ENCODE measurements around the gene ITIH5. TPM values are rescaled to one million over a fixed set of nuclear protein-coding genes. Genes with fewer than 3 reads are reported as not detected.

The ITIH5 gene
- polyA plus RNA-seq, 1 donor from 2014 or later, result 0.28 TPM

- no peak for TF ChIP-seq EP300 (conservative IDR thresholded peaks at IDR 0.05; ENCODE audit: poor library complexity, severe bottlenecking)
- TF ChIP-seq TAF1 (IDR thresholded peaks at IDR 0.05; ENCODE audit: low read depth), result no peak
- TF ChIP-seq MXI1 (conservative IDR thresholded peaks at IDR 0.05; ENCODE audit: poor library complexity, severe bottlenecking), result no peak
- no peak overlapping the region for H3K4me3 ChIP-seq (ENCODE audit: low read length)
- H3K36me3 ChIP-seq (ENCODE audit: insufficient read depth, low read length), result no peaks in the 10 kb centered on the region
- no peak overlapping the region for H3K9ac ChIP-seq (ENCODE audit: low read length)
- no peak overlapping the region for H2AFZ ChIP-seq (ENCODE audit: low read depth, low read length)
- H3K4me2 ChIP-seq (ENCODE audit: low read length), result no peak overlapping the region
- no peak overlapping the region for H3K27ac ChIP-seq (ENCODE audit: low read length)
- no peaks in the 10 kb centered on the region for H3K9me3 ChIP-seq (ENCODE audit: low read length)
- no peaks in the 10 kb centered on the region for H4K20me1 ChIP-seq (ENCODE audit: insufficient read depth)
- H3K79me2 ChIP-seq (replicated peaks; ENCODE audit: insufficient read depth, low read length), result no peaks in the 10 kb centered on the region
- no peaks in the 10 kb centered on the region for H3K27me3 ChIP-seq (ENCODE audit: insufficient read depth, low read depth, low read length)
- no peaks in the 10 kb centered on the region for H3F3A ChIP-seq (ENCODE audit: insufficient read depth, low read length, poor library complexity, severe bottlenecking)
- H3K9me2 ChIP-seq (ENCODE audit: insufficient read depth, low read length), result no peaks in the 10 kb centered on the region
These were observed 108.7 kb downstream of the ITIH5 start for GRCh38 chr10:7558036-7558435.

DNA sequence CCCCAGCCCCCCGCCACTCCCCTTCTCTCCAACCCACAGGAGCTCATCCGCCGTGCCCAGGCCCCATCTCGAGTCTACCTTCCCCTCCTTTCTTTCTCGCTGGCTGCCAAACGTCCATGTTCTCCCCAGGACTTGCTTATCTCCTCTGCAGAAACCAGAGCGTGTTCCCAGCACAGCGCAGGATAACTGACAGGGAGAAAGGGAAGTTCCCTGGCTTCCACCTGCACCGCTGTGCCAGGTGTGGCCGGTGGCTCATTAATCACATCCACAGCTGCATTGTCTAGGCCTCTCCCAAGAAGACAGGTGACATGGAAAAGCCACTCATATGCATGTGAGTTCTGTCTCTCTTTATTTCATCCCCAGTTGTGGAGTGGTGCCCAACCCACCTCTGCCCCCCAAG lies 113.2 kb downstream of the ITIH5 start:
- no peaks in the 10 kb centered on the region for H3K36me3 ChIP-seq (ENCODE audit: insufficient read depth, low read length)
- H3K27me3 ChIP-seq (ENCODE audit: insufficient read depth, low read depth, low read length), result no peaks in the 10 kb centered on the region
- no peaks in the 10 kb centered on the region for H3K9me3 ChIP-seq (ENCODE audit: low read length)
- no peak overlapping the region for H3K4me2 ChIP-seq (ENCODE audit: low read length)
- TF ChIP-seq EZH2 (IDR thresholded peaks at IDR 0.05; ENCODE audit: borderline replicate concordance, insufficient read depth, low read length, poor library complexity, severe bottlenecking), result no peak
- TF ChIP-seq RAD21 (conservative IDR thresholded peaks at IDR 0.05), result no peak
- no peak for TF ChIP-seq MXI1 (conservative IDR thresholded peaks at IDR 0.05; ENCODE audit: poor library complexity, severe bottlenecking)
- no peak for TF ChIP-seq SMC3 (conservative IDR thresholded peaks at IDR 0.05; ENCODE audit: poor library complexity)
- TF ChIP-seq, protein P1, sequence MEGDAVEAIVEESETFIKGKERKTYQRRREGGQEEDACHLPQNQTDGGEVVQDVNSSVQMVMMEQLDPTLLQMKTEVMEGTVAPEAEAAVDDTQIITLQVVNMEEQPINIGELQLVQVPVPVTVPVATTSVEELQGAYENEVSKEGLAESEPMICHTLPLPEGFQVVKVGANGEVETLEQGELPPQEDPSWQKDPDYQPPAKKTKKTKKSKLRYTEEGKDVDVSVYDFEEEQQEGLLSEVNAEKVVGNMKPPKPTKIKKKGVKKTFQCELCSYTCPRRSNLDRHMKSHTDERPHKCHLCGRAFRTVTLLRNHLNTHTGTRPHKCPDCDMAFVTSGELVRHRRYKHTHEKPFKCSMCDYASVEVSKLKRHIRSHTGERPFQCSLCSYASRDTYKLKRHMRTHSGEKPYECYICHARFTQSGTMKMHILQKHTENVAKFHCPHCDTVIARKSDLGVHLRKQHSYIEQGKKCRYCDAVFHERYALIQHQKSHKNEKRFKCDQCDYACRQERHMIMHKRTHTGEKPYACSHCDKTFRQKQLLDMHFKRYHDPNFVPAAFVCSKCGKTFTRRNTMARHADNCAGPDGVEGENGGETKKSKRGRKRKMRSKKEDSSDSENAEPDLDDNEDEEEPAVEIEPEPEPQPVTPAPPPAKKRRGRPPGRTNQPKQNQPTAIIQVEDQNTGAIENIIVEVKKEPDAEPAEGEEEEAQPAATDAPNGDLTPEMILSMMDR (IDR thresholded peaks at IDR 0.05; ENCODE audit: poor library complexity, severe bottlenecking), result no peak
- no peak for TF ChIP-seq TAF1 (IDR thresholded peaks at IDR 0.05; ENCODE audit: low read depth)
- TF ChIP-seq POLR2AphosphoS5 (IDR thresholded peaks at IDR 0.05), result no peak
- TF ChIP-seq, protein P2, sequence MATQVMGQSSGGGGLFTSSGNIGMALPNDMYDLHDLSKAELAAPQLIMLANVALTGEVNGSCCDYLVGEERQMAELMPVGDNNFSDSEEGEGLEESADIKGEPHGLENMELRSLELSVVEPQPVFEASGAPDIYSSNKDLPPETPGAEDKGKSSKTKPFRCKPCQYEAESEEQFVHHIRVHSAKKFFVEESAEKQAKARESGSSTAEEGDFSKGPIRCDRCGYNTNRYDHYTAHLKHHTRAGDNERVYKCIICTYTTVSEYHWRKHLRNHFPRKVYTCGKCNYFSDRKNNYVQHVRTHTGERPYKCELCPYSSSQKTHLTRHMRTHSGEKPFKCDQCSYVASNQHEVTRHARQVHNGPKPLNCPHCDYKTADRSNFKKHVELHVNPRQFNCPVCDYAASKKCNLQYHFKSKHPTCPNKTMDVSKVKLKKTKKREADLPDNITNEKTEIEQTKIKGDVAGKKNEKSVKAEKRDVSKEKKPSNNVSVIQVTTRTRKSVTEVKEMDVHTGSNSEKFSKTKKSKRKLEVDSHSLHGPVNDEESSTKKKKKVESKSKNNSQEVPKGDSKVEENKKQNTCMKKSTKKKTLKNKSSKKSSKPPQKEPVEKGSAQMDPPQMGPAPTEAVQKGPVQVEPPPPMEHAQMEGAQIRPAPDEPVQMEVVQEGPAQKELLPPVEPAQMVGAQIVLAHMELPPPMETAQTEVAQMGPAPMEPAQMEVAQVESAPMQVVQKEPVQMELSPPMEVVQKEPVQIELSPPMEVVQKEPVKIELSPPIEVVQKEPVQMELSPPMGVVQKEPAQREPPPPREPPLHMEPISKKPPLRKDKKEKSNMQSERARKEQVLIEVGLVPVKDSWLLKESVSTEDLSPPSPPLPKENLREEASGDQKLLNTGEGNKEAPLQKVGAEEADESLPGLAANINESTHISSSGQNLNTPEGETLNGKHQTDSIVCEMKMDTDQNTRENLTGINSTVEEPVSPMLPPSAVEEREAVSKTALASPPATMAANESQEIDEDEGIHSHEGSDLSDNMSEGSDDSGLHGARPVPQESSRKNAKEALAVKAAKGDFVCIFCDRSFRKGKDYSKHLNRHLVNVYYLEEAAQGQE (IDR thresholded peaks at IDR 0.05; ENCODE audit: borderline replicate concordance), result no peak
- H3K27ac ChIP-seq (ENCODE audit: low read length), result no peak overlapping the region
- no peak overlapping the region for H2AFZ ChIP-seq (ENCODE audit: low read depth, low read length)
- H4K20me1 ChIP-seq (ENCODE audit: insufficient read depth), result no peaks in the 10 kb centered on the region
- no peaks in the 10 kb centered on the region for H3F3A ChIP-seq (ENCODE audit: insufficient read depth, low read length, poor library complexity, severe bottlenecking)
- H3K9ac ChIP-seq (ENCODE audit: low read length), result no peak overlapping the region
- no peak overlapping the region for H3K4me3 ChIP-seq (ENCODE audit: low read length)
- H3K9me2 ChIP-seq (ENCODE audit: insufficient read depth, low read length), result no peaks in the 10 kb centered on the region
- H3K79me2 ChIP-seq (replicated peaks; ENCODE audit: insufficient read depth, low read length), result no peaks in the 10 kb centered on the region
